Lower leg skin (tissue), 4 donors: ENCODE measurements around the gene GNLY. TPM values are rescaled to one million over a fixed set of nuclear protein-coding genes. Genes with fewer than 3 reads are reported as not detected.
"Not testable (repeated sequence)": the region's sequence is repeated elsewhere in the genome, so short reads cannot be mapped to it uniquely, and the experiment has no call there.

ENCODE experiments used
- DNase-seq, 2 donors: peaks; one replicate each; pipeline ENCODE4 v3.0.0-alpha.2; 2019; ENCODE audit warnings: low spot score in 2 of 2
- H3K4me3 ChIP-seq: fragments of 200-600 bp; sonication (generic); 2 replicates; pipeline ENCODE4 v1.5.1; 2017; ENCODE audit warnings: mild to moderate bottlenecking, low read depth; ENCODE audit not compliant: poor library complexity, severe bottlenecking
- CTCF ChIP-seq, 3 donors: fragments of 450-650 bp; IDR thresholded peaks; one replicate each; pipeline ENCODE4 v1.5.1; 2016; ENCODE audit warnings: antibody characterized with exemption in 3 of 3, mild to moderate bottlenecking in 3 of 3, moderate library complexity in 2 of 3
- POLR2A ChIP-seq, 2 donors: fragments of 450-650 bp; IDR thresholded peaks; one replicate each; pipeline ENCODE4 v1.6.1; 2016 to 2017; ENCODE audit warnings: antibody characterized with exemption in 2 of 2, mild to moderate bottlenecking in 1 of 2, moderate library complexity in 1 of 2
- WGBS, 2 donors: methylation state at CpG; one replicate each; pipeline ENCODE4 v1.1.5; 2018; 5-methylcytosine and 5-hydroxymethylcytosine counted together
- intact Hi-C: fragments of 100-400 bp; cut with DNase I; formaldehyde crosslinking; loops from one replicate; pipeline ENCODE4 v1.15.0; 2023; ENCODE audit warnings: low total_unique reads
- total RNA-seq, 4 donors: library from RNA; depleted of rRNA; stranded (reverse); fragments of >200 nt; gene quantifications; one replicate each; pipeline ENCODE4 v1.1.0, GENCODE V29; 2016

Gene GNLY
- total RNA-seq, 4 donors from 2014 or later: 0.42 to 3.6 (median 1.3) TPM; not detected in 1

- no peak overlapping the region for H3K4me3 ChIP-seq
- intact Hi-C loops: no loop called here
- TF ChIP-seq POLR2A (IDR thresholded peaks at IDR 0.05) (no peak), CTCF (IDR thresholded peaks at IDR 0.05) (no peak)
- peak in 1 of 2 donors; percentile 74 for DNase-seq
- 85 to 88% methylated on average over 6 to 10 of the region's 11 CpGs for WGBS, 2 donors
Observed at GRCh38 chr2:85666435-85667316, 27.5 kb upstream of the GNLY start.

- WGBS, 2 donors: 86 to 98% methylated on average over 3 of the region's 3 CpGs
- no peak for TF ChIP-seq CTCF (IDR thresholded peaks at IDR 0.05)
- TF ChIP-seq POLR2A (IDR thresholded peaks at IDR 0.05): no peak
- H3K4me3 ChIP-seq: no peak overlapping the region
- intact Hi-C loops: no loop called here
- DNase-seq: peak in 1 of 2 donors; percentile 59
Observed at GRCh38 chr2:85667561-85668008, 26.6 kb upstream of the GNLY start.

GRCh38 chr2:85668009-85668856 lies 25.9 kb upstream of the GNLY start, which contains the start of gene SFTPB:
SFTPB (minus strand) TSS chr2:85668199; CDS start chr2:85668183, 16 bp downstream.
- no peak for TF ChIP-seq POLR2A (IDR thresholded peaks at IDR 0.05)
- no peak for TF ChIP-seq CTCF (IDR thresholded peaks at IDR 0.05)
- intact Hi-C loops: no loop called here
- H3K4me3 ChIP-seq: no peak within 1 kb of the TSS
- 77 to 87% methylated on average over 5 of the region's 5 CpGs for WGBS, 2 donors
- peak in 1 of 2 donors; percentile 72 for DNase-seq

GRCh38 chr2:85668857-85669142 lies 25.4 kb upstream of the GNLY start:
- WGBS, 2 donors: 84 to 90% methylated on average over 3 of the region's 3 CpGs
- no peak overlapping the region for H3K4me3 ChIP-seq
- TF ChIP-seq POLR2A (IDR thresholded peaks at IDR 0.05): no peak
- TF ChIP-seq CTCF (IDR thresholded peaks at IDR 0.05): no peak
- intact Hi-C loops: no loop called here
- peak in 1 of 2 donors; percentile 6 for DNase-seq

GRCh38 chr2:85669549-85669948 lies 24.6 kb upstream of the GNLY start:
- intact Hi-C loops: no loop called here
- DNase-seq: no peak
- no peak overlapping the region for H3K4me3 ChIP-seq
- 75 to 82% methylated on average over 5 of the region's 5 CpGs for WGBS, 2 donors
- TF ChIP-seq POLR2A (IDR thresholded peaks at IDR 0.05) (no peak), CTCF (IDR thresholded peaks at IDR 0.05) (no peak)

- WGBS, 2 donors: 89 to 90% methylated on average over 13 of the region's 13 CpGs
- H3K4me3 ChIP-seq, intact Hi-C loops: not testable (repeated sequence)
- peak in 1 of 2 donors; percentile 76 for DNase-seq
Observed at GRCh38 chr2:85670416-85670815, 23.7 kb upstream of the GNLY start.
